ENCODE measurements around the gene BMP6. TPM values are rescaled to one million over a fixed set of nuclear protein-coding genes. Genes with fewer than 3 reads are reported as not detected.

Gene BMP6
- total and polyA plus RNA-seq, 9 donors, result 3.4 to 28.1 (median 8.3) TPM

- H3K4me3 ChIP-seq, result no peak overlapping the region
- no peaks in the 10 kb centered on the region for H3K36me3 ChIP-seq
- intact Hi-C loops (cut with DNase I), result no loop called here
- DNase-seq, result no peak
- no peak for TF ChIP-seq CTCF (IDR thresholded peaks at IDR 0.05)
- no peak for TF ChIP-seq EP300 (IDR thresholded peaks at IDR 0.05)
- TF ChIP-seq POLR2A (IDR thresholded peaks at IDR 0.05), result no peak
- no peak overlapping the region for H3K27ac ChIP-seq
- no peaks in the 10 kb centered on the region for H3K9me3 ChIP-seq
- H3K27me3 ChIP-seq, result no peaks in the 10 kb centered on the region
- H3K4me1 ChIP-seq (ENCODE audit: insufficient read depth), result peaks cover 5% of the 10 kb centered on the region
- 70 to 80% (median 78%) methylated on average over 6 of the region's 6 CpGs for WGBS, 3 donors
These were observed 72.9 kb downstream of the BMP6 start for GRCh38 chr6:7798751-7799150.

GRCh38 chr6:7802662-7803061, 76.8 kb downstream of the BMP6 start:
- no peak overlapping the region for H3K27ac ChIP-seq
- peaks cover 7% of the 10 kb centered on the region for H3K4me1 ChIP-seq (ENCODE audit: insufficient read depth)
- H3K9me3 ChIP-seq, result no peaks in the 10 kb centered on the region
- H3K27me3 ChIP-seq, result no peaks in the 10 kb centered on the region
- no peaks in the 10 kb centered on the region for H3K36me3 ChIP-seq
- WGBS, 3 donors, result 91 to 98% (median 92%) methylated on average over 3 of the region's 3 CpGs
- DNase-seq, result no peak
- H3K4me3 ChIP-seq, result no peak overlapping the region
- intact Hi-C loops (cut with DNase I), result no loop called here
- TF ChIP-seq CTCF (IDR thresholded peaks at IDR 0.05) (no peak), EP300 (IDR thresholded peaks at IDR 0.05) (no peak), POLR2A (IDR thresholded peaks at IDR 0.05) (no peak)

GRCh38 chr6:7803214-7803613, 77.3 kb downstream of the BMP6 start:
- Histone ChIP-seq H3K4me1 (ENCODE audit: insufficient read depth) (peaks cover 7% of the 10 kb centered on the region), H3K27ac (no peak overlapping the region), H3K27me3 (no peaks in the 10 kb centered on the region), H3K36me3 (no peaks in the 10 kb centered on the region), H3K9me3 (no peaks in the 10 kb centered on the region), H3K4me3 (no peak overlapping the region)
- no peak for TF ChIP-seq POLR2A (IDR thresholded peaks at IDR 0.05)
- DNase-seq, result no peak
- intact Hi-C loops (cut with DNase I), result no loop called here
- 94 to 97% (median 94%) methylated on average over 3 of the region's 3 CpGs for WGBS, 3 donors

GRCh38 chr6:7805078-7805849, 79.4 kb downstream of the BMP6 start:
- intact Hi-C loops (cut with DNase I), result no loop called here
- WGBS, 3 donors, result 50 to 52% (median 52%) methylated on average over 11 of the region's 11 CpGs
- TF ChIP-seq POLR2A (IDR thresholded peaks at IDR 0.05), result no peak
- no peak for TF ChIP-seq CTCF (IDR thresholded peaks at IDR 0.05)
- no peak for TF ChIP-seq EP300 (IDR thresholded peaks at IDR 0.05)
- Histone ChIP-seq H3K9me3 (no peaks in the 10 kb centered on the region), H3K4me3 (no peak overlapping the region), H3K27me3 (no peaks in the 10 kb centered on the region), H3K4me1 (ENCODE audit: insufficient read depth) (peaks cover 5% of the 10 kb centered on the region), H3K27ac (no peak overlapping the region), H3K36me3 (no peaks in the 10 kb centered on the region)
- DNase-seq, result no peak

GRCh38 chr6:7805850-7806214, 79.9 kb downstream of the BMP6 start:
- intact Hi-C loops (cut with DNase I), result no loop called here
- H3K4me1 ChIP-seq (ENCODE audit: insufficient read depth), result peaks cover 5% of the 10 kb centered on the region
- H3K9me3 ChIP-seq, result no peaks in the 10 kb centered on the region
- H3K27ac ChIP-seq, result no peak overlapping the region
- TF ChIP-seq CTCF (IDR thresholded peaks at IDR 0.05) (no peak), POLR2A (IDR thresholded peaks at IDR 0.05) (no peak), EP300 (IDR thresholded peaks at IDR 0.05) (no peak)
- DNase-seq, result no peak
- no peaks in the 10 kb centered on the region for H3K36me3 ChIP-seq
- WGBS, 3 donors, result 27 to 35% (median 30%) methylated on average over 6 of the region's 6 CpGs
- H3K4me3 ChIP-seq, result no peak overlapping the region
- H3K27me3 ChIP-seq, result no peaks in the 10 kb centered on the region

Measured in ovary (tissue), 9 donors.